Stimulated activated CD8-positive, alpha-beta memory T cell treated with anti-CD3 and anti-CD28 coated beads, Interleukin-4, amount 100 ng/mL, for 24 hours (primary cell): ENCODE results near the gene SNN.

Experiments
- DNase-seq: peaks from one replicate; pipeline ENCODE4 v3.0.0-alpha.2; 2020; ENCODE audit warnings: low read depth

SNN gene

DNA sequence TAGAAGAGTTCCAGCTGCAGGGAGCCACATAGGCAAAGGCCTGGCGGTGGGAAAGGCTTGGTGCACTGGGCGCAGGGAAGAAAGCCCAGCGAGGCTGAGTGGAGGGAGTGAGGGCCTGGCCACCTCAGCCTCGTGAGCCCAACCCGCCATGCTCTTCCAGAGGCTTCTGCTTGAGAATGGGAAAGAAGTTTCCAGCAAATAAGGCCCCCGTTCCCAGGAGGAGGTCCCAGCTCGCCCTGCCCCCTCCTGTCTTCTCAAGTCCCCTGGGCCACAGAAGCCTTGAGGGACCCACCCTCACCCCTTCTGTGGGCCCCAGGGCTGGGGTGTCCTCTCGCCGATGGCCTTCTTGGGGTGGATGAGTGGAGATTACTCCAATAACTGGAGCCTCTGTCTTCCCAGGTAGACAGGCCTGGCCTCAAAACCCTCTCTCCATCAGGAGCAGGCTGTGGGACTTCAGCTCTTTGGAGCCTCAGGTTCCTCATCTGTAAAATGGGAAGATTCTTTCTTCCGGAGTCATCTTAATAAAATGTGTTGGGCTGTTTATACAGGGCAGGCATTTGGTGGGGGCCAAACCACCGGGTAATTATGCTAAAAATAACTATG, 933 bp upstream of the SNN start:
- no peak for DNase-seq

DNA sequence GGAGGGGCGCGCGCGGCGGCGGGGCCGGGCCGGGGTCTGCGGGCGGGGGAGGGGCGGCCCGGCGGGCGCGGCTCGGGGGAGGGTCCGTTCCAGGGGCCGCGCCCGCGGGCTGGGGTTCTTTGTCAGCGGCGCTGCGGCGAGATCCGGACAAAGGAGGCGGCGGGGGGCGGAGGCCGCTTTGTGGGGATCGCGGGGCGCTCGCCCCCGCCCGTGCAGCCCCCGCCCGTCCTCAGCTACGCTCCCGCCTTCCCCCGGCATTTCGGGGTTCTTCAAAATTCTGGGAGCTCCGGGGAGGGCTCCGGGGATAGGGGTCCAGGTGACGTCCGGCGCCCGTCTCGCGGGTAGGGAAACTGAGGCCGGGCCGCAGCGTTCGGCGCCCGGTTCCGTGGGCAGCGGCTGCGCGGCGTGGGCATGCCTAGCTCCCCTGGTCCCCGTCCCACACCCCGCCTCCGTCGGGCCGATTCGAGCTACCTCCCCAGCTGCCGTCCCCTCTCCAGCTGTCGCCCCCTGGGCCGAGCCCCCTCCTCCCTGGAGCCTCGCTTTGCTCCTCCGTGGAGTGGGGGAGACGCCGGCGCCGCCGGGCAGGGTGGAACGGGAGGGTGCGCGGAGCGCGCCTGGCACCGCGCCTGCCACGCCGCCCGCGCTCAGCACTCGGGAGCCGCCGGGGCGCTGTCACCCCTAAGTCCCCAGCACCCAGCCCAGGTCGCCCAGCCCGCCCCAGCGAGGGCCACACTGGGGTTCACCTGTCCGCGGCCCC, 546 bp downstream of the SNN start:
- DNase-seq = no peak

DNA sequence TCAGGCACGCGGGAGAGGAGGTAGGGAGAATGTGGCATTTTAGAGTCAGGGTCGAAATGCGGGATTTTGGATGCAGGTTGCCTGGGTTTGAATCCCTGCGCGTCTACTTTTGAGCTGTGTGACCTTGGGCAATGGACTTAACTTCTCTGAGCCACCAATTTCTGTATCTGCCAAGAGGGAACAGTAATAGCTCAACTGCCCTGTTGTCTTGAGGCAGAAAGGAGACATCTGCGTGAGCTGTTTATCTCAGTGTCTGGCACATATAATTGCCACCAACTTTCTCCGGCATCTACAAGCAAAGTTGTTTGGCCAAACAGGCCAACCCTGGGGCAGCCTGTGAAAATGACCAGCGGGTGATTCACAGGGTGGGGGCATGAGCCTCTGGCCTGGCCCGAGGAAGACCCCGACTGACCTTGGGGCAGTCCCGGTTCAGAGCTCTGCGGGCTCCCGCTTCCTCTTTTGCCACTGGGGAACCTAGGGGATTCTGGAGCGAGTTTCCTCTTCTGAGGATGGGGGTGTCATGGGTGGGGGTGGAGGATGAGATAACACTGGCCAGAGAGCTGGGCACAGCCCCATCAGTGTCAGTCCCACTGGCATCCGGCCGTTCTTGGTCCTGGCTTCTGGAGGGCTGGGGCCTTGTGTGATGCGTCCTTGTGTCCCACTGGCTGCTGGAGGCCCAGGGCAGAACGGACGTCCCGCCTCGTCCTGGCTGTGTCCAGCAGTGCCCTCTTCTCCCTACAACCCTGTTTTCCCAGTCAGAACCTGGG, 1.3 kb downstream of the SNN start:
- no peak for DNase-seq

DNA sequence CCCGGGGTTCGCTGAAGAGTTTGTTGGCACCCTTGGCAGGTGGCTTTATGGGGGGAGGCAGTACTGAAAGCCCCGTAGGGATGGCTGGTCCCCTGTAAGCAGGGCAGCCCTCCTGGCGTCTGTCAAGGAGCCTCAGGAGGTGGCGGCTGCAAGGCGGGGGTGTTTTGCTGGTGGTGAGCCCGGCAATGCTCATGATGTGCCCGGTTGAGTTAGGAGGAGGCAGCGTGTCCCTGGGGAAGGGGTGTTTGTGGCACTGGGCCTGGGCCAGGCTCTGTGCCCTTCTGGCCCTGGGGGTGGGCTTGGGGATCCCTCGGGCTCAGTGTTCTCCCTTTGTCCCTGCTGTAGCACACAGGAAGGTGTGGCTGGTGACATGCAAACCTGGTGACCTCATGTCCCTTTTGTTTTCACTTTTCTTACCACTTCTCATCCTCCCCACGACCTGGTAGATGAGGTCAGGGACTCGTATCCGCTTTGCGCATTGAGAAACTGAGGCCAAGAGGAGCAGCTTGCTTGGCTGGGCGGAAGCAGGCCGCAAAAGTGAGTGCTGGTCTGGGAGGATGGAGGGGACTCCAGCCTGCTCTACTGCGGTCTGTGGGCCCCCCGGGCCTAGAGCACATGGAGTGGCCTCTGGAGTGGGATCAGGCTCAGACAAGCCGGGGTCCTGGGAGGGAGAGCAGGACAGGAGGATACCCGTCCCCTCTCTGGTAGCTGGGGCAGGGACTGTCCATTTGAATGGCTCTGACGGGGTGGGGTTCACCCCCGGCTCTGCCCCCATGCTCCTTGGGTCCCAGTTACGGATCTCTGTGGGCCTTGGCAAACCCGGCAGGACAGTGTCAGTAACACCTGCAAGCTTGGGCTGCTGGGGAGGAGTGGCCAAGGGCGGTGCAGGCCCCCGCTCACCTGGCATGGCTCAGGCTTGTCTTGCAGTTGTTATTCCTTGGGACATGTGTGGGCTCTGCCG, 2.2 kb downstream of the SNN start:
- DNase-seq = no peak

DNA sequence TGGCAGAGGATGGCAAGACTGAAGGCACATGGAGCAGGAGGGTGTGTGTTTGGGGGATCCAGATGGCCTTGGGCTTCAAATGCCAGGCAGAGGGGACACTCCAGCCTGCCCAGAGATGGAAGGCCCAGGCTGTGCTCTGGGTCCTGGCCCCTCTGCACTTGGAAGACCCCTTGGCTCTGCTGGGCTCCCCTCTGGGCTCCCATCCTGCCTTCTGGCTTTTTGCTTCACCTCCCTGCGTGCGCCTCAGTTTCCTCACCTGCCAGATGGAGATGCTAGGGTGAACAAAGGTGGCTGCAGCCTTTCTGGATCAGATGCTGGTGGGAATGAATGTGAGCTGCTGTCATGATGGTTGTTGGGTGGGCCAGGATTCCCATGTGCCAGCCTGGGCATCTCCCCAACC, 3.0 kb downstream of the SNN start:
- DNase-seq = no peak

DNA sequence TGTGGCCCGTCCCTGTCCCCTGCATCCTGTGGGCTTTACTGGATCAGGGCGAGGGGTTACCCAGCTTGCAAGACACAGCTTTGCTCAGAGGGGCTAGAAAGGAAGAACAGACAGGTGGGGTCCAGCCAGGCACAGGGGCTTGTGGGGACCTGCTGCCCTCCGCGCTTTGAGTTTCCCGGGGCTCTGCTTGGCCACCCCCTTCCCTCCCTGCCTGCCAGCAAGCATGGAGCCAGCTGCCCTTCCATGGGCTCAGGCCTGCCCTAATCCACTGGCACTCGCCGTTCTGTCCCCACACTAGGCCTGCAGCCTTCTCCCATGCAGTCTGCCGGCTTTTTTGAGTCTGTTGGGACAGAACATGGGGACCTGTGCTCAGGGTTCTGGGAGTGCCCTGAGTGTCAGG, 3.4 kb downstream of the SNN start:
- no peak for DNase-seq

DNA sequence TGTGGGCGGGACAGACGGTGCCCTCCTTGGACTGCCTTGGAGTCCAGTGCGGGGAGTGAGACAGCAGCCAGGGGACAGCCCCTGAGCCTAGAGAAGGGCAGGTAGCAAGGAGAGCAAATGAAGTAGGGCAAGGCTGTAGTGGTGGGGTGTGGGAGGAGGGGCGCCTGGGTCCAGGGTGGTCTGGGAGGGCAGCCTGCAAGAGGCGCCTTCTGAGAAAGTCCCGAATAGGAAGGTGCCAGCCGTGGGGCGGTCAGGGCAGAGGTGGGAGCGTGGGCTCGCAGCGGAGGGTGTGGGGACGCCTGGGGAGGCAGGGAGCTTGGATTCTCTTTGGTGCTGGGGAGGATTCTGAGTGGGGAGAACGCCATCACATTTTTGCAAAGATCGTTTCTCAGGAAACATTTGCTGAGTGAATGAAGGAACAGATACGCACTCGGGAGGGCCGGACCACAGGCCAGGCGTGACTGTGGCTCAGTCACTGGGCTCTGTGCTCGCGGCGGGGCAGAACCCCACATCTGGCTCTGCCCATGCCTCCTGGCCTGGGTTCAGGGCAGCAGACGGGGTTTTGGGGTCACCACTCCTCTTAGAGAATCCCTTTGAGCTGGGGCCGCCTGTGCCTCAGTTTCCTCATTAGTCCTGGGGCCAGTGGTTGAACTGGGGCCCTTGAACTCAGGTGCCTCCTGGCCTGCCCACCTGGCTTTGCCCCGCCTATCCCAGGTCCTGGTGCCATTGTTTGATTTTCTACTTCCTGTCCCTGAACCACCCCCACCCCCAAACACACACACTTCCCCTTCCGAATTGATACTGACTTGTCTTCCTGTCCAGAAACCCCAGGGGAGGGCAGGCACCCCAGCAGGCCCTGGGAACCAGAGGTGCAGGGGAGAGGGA, 4.2 kb downstream of the SNN start:
- no peak for DNase-seq

DNA sequence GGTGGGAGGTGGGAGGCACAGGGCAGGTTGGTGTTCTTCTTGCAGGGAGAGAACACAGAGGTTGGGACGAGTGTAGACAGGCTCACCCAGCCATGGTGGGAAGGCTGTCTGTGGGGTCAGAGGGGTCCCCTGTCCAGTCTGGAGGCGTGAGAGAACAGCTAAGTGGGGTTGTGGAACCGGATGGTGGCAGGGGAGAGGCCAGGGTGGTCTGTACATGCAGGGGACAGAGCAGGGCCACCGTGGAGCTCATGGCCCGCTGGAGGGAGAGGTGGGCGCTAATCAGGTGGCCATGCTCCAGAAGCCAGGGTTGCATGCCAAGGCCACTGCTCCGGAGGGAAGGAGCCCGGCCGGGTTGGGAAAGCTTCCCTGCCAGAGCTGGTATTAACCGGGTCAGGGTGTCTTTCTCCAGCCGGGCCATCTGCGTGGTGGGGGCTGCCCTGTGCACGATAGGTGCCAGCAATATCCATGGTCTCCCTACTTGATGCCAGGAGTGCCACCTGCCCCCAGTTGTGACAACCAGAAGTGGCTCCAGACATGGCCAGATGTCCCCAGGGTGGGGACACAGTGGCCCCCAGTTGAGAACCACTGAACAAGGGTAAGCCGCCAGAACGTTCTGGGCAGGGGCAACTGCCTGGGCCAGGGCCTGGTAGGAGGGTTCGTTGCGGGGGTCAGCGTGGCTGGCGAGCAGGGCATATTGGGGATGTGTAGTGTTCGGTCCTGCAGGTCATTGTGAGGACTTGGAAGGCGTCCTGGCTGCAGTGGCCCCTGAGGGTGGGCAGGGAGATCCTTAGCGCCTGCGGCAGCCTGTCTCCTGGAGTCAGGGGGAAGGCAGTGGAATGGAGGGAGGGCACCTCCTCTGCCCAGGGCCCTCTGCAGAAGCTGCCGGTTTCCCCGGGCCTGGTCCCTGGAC, 5.1 kb downstream of the SNN start:
- no peak for DNase-seq

DNA sequence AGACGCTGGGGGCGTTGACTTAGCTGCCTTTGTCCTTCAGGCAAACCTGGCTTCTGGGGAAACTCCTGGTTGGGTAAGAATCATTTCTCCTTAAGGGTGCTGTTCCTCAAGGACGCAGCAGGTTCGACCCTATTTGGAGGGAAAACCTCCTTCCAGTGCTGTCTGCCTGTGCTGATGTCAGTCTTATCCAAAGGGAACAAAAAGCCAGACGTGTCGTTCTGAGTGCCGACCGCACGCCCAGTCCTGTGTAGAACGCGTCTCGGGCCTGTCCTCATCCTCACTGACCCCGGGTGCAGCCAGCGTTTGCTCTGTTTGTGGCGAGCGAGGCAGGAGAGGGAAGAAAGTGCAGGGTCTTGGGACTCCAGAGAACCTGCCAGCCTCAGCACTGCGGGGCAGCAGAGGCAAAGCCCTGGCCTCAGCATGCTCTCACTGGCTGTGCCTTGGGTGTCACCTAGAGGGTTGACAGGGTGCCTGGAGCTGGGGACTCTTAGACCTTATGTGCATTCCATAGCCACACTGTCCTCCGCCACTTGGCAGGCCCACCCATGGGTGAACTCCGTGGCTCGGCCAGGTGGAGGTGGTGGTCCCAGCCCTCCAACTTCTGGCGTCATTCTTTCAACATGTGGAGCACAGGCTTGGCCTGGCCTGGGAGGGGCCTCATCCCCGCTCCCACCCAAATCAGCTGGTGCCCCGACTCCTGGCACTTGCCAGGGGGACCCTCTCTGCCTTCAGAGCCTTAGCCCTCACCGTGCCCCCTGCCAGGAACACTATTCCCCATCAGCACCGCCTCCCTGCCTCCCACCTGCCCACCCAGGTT, 6.0 kb downstream of the SNN start:
- no peak for DNase-seq

DNA sequence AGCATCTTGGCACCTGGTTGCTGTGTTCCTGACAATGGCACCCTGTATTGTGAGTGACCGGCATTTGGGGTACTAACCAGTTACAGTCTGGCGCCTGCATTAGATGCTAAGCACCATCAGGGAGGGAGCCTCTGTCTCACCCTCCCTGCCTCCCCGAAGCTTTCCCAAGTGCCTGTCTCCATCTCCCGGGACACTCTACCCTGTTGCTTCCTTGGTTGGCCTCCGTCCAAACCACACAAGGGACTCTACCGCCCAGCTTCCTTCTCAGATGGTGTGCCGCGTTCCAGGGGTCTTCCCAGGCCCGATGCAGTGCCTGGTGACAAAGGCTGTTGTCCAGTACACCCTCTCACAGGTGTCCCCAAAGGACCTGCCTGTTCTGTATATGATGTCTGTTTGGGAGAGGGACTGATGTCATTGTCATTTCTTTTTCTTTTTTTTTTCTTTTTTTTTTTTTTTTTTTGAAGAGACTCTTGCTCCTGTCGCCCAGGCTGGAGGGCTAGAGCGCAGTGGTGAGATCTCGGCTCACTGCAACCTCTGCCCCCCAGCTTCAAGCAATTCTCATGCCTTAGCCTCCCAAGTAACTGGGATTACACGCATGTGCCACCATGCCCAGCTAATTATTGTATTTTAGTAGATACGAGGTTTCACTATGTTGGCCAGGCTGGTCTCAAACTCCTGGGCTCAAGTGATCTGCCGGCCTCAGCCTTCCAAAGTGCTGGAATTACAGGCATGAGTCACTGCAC, 6.7 kb downstream of the SNN start:
- no peak for DNase-seq

DNA sequence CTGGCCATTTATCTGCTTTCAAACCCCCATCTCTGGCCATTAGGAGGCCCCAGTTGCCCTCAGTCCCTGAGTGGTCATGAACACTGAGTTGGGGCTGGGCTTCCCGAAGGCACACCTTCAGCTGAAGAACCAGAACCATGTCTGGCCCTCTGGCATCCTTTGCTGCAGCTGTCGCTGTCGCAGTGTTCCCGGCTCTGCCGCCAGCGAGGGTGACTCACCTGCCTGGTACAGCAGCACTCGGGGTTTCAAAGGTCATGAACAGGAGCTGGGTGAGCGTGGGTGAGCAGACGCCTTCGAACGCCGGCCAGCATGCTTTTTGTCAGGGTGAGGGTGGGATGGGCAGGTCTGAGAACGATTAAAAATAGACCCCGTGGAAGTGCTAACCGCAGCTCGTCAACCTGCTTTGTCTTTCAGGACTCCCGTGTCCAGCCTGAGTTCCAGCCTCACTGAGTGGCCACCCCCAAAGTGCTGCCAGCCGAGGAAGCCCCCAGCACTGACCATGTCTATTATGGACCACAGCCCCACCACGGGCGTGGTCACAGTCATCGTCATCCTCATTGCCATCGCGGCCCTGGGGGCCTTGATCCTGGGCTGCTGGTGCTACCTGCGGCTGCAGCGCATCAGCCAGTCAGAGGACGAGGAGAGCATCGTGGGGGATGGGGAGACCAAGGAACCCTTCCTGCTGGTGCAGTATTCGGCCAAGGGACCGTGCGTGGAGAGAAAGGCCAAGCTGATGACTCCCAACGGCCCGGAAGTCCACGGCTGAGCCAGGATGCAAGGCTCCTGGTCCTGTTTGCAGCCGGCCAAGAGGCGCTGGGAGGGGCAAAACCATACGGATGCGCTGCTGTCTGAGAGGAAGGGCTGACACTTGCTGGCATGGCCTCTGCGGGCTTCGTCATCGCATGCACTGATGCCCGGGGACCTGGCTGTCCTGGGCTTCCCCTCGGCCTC, 7.6 kb downstream of the SNN start:
- DNase-seq = no peak

DNA sequence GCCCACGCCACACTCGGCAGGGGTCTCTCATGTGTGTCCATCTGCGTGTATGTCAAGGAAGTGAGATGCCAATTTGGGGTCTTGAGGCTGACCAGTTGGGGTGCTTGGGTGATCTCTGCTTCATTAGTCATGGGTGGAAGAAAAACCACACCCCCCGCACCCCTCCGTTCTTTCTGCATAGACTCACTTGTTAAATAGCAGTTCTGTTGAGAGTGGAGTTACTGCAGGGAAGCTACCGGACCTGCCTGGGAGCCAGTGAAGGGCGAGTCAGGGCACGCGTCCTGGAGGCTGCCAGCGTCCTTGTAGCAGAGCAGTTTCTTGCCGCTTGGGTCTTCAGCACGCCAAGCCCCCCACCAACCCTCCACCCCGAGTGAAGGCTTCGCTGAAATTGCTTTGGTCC, 8.5 kb downstream of the SNN start:
- no peak for DNase-seq

DNA sequence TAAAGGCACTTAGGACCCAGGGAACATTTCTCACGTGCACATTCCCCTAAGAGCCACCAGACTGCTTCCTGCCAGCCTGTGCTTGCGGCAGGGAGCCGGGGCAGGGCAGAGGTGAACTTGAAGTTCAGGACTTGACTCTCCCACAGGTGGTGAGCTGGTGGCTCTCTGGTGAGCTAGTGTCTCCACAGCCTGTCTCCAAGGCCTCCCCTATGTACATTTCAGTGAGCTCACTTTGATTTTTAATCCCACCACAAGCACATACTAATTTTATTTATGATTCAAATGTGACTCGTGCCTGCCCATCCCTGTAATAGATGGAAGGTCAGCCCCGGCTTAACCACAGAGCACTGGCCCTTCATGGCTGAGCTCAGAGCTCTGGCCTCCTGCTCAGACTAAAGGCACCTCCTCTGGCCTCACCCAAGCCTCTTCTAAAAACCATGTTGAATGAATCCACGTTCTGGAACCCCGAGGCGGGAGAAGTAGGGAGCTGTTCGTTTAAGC, 9.2 kb downstream of the SNN start:
- DNase-seq = no peak

DNA sequence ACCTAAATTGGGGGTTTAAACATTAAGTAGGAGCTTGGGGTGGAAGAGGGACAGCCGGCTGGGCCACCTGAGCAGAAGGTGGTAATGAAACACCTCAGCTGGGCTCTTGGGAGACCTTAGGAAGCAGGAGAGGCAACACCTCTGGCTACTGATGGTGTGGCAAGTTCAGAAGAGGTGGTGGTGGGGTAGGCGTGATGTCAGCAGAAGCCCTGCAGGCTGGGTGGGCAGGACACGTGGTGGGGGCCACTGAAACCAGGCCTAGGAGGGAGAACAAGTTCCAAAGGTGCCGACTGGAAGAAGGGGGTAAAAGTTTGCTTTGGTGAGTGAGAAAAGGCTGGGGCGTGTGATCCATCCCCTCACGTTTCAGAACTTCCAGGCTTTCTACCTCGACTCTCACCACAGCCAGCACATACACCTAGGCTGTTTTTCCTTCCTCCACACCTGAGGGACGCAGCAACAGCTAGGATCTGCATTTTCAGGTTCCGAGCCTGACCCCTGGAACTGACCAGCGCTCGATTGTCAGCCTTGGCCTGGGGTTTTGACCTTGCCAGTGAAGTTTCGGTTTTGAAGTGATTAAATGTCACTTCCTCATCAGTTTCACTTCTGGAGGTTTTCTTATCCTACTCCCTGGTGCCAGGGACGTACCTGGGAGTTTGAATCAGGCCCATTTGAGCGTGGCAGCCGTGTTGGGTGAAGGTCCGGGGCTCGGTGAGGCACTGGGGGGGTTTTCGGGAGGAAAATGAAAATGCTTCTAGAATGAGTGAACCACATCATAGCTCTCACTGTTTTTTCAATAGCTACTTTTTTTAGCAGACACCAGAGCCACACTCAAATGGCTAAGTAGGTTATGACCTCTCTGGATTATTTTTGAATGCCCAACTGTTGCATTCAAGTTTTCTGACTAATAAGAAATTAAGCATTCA, 10.0 kb downstream of the SNN start:
- no peak for DNase-seq

DNA sequence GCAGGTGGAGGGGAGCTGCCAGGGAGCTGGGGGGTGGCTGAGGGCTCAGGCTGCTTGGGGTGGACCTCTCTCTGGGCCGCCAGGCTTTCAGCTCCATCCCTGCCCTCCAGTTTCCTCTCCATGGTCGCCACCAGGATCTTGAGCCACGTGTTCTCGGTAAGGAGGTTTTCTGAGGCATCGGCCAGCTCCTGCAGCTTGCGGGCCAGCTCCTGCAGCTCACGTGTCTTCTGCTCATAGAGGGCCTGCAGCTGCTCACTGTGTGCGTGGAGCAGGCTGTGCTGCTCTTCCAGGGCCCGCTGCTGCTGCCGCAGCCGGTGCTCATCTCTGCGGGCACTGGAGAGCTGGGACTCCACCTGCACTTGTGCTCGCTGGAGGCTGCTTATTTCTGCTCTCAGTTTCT, 11.0 kb downstream of the SNN start:
- no peak for DNase-seq
